H9 (cell line): Measurements from ENCODE around the gene HEATR5B. TPM values are rescaled to one million over a fixed set of nuclear protein-coding genes. Genes with fewer than 3 reads are reported as not detected.

Experiments
- DNase-seq: peaks from one replicate; pipeline ENCODE4 v3.0.0-alpha.2; 2017
- H2AFZ ChIP-seq: one replicate; pipeline ENCODE4 v1.6.1; 2013; ENCODE audit warnings: mild to moderate bottlenecking, low read length, control low read depth, moderate library complexity
- H2AK5ac ChIP-seq: 2 replicates; pipeline ENCODE4 v1.6.1; 2013; ENCODE audit warnings: low read length, control low read depth, mixed read lengths; ENCODE audit not compliant: insufficient read length
- H2BK120ac ChIP-seq: one replicate; pipeline ENCODE4 v1.6.1; 2013; ENCODE audit warnings: low read depth, mild to moderate bottlenecking, low read length, control low read depth, inconsistent platforms; ENCODE audit not compliant: poor library complexity, severe bottlenecking
- H2BK12ac ChIP-seq: 2 replicates; pipeline ENCODE4 v1.6.1; 2013; ENCODE audit warnings: low read length, control low read depth, mixed read lengths, low read depth; ENCODE audit not compliant: insufficient read length
- H2BK15ac ChIP-seq: 2 replicates; pipeline ENCODE4 v1.6.1; 2013; ENCODE audit warnings: low read depth, low read length, control low read depth
- H2BK20ac ChIP-seq: one replicate; pipeline ENCODE4 v1.6.1; 2013; ENCODE audit warnings: low read depth, mild to moderate bottlenecking, low read length, control low read depth, inconsistent platforms; ENCODE audit not compliant: poor library complexity, severe bottlenecking
- H2BK5ac ChIP-seq: 2 replicates; pipeline ENCODE4 v1.6.1; 2013; ENCODE audit warnings: low read length, control low read depth, mixed read lengths; ENCODE audit not compliant: insufficient read length
- H3K14ac ChIP-seq: 2 replicates; pipeline ENCODE4 v1.6.1; 2013; ENCODE audit warnings: low read length, control low read depth; ENCODE audit not compliant: insufficient read depth
- H3K18ac ChIP-seq: 2 replicates; pipeline ENCODE4 v1.6.1; 2013; ENCODE audit warnings: low read depth, mild to moderate bottlenecking, mixed read lengths, low read length, control low read depth; ENCODE audit not compliant: insufficient read length
- H3K23ac ChIP-seq: 2 replicates; pipeline ENCODE4 v1.6.1; 2013; ENCODE audit warnings: low read length, control low read depth, mixed read lengths, low read depth; ENCODE audit not compliant: insufficient read length
- H3K23me2 ChIP-seq: 2 replicates; pipeline ENCODE4 v1.6.1; 2013; ENCODE audit warnings: low read depth, mild to moderate bottlenecking, mixed read lengths, low read length, control low read depth; ENCODE audit not compliant: insufficient read length, poor library complexity, severe bottlenecking
- H3K27ac ChIP-seq: 2 replicates; pipeline ENCODE4 v1.5.1; 2013; ENCODE audit warnings: low read length, control low read depth, mixed read lengths, low read depth; ENCODE audit not compliant: insufficient read length
- H3K27me3 ChIP-seq: 2 replicates; pipeline ENCODE4 v1.6.1; 2013; ENCODE audit warnings: low read length, control low read depth, inconsistent platforms; ENCODE audit not compliant: insufficient read depth
- H3K4ac ChIP-seq: 2 replicates; pipeline ENCODE4 v1.6.1; 2013; ENCODE audit warnings: low read depth, mild to moderate bottlenecking, control low read depth, inconsistent platforms, low read length, moderate library complexity
- H3K4me1 ChIP-seq: 2 replicates; pipeline ENCODE4 v1.6.1; 2013; ENCODE audit warnings: low read length, control low read depth, inconsistent platforms; ENCODE audit not compliant: insufficient read depth
- H3K4me2 ChIP-seq: 2 replicates; pipeline ENCODE4 v1.6.1; 2013; ENCODE audit warnings: low read length, control low read depth, mixed read lengths; ENCODE audit not compliant: insufficient read length, insufficient read depth
- H3K56ac ChIP-seq: 2 replicates; pipeline ENCODE4 v1.6.1; 2013; ENCODE audit warnings: low read depth, mild to moderate bottlenecking, mixed read lengths, low read length, control low read depth; ENCODE audit not compliant: insufficient read length
- H3K79me1 ChIP-seq: 2 replicates; pipeline ENCODE4 v1.6.1; 2013; ENCODE audit warnings: low read depth, mild to moderate bottlenecking, moderate library complexity, low read length, control low read depth, inconsistent platforms; ENCODE audit not compliant: insufficient read depth, poor library complexity, severe bottlenecking
- H3K79me2 ChIP-seq: 2 replicates; pipeline ENCODE4 v1.6.1; 2013; ENCODE audit warnings: low read length, control low read depth, inconsistent platforms; ENCODE audit not compliant: insufficient read depth
- H3K9ac ChIP-seq: 2 replicates; pipeline ENCODE4 v1.6.1; 2013; ENCODE audit warnings: low read length, control low read depth, mixed read lengths; ENCODE audit not compliant: insufficient read length; ENCODE audit errors: extremely low read depth
- H3K9me3 ChIP-seq: one replicate; pipeline ENCODE4 v1.6.1; 2013; ENCODE audit warnings: low read depth, low read length, inconsistent platforms; ENCODE audit not compliant: control insufficient read depth
- H3T11ph ChIP-seq: one replicate; pipeline ENCODE4 v1.6.1; 2013; ENCODE audit warnings: mild to moderate bottlenecking, low read length, control low read depth, inconsistent platforms
- H4K20me1 ChIP-seq: one replicate; pipeline ENCODE4 v1.6.1; 2013; ENCODE audit not compliant: control insufficient read depth, insufficient read length, insufficient read depth
- H4K5ac ChIP-seq: 2 replicates; pipeline ENCODE4 v1.6.1; 2013; ENCODE audit warnings: low read depth, mild to moderate bottlenecking, mixed read lengths, low read length, control low read depth; ENCODE audit not compliant: insufficient read length
- H4K8ac ChIP-seq: replicated peaks from 2 replicates; pipeline ENCODE4 v1.6.1; 2013; ENCODE audit warnings: low read length, control low read depth, mixed read lengths, low read depth; ENCODE audit not compliant: insufficient read length
- H4K91ac ChIP-seq: 2 replicates; pipeline ENCODE4 v1.6.1; 2013; ENCODE audit warnings: low read depth, mild to moderate bottlenecking, moderate library complexity, mixed read lengths, low read length, control low read depth; ENCODE audit not compliant: insufficient read length
- H3K27ac Mint-ChIP-seq, 3 experiments: 2 replicates in 2 of 3; 3 replicates in 1 of 3; pipeline ENCODE4 v1.8.0; 2020 to 2021; ENCODE audit warnings: mixed read lengths in 3 of 3, mild to moderate bottlenecking in 1 of 3, moderate library complexity in 1 of 3
- H3K27me3 Mint-ChIP-seq: 2 replicates; pipeline ENCODE4 v1.8.0; 2021; ENCODE audit warnings: low read depth, mild to moderate bottlenecking, moderate library complexity, mixed read lengths
- H3K36me3 Mint-ChIP-seq, 3 experiments: 2 replicates in 2 of 3; 3 replicates in 1 of 3; pipeline ENCODE4 v1.8.0; 2020 to 2021; ENCODE audit warnings: low read depth in 3 of 3, mixed read lengths in 3 of 3; ENCODE audit not compliant: insufficient read depth in 1 of 3
- H3K4me1 Mint-ChIP-seq, 2 experiments: 2 replicates each; pipeline ENCODE4 v1.8.0; 2020; ENCODE audit warnings: mixed read lengths in 2 of 2
- H3K4me3 Mint-ChIP-seq, 2 experiments: 2 replicates in 1 of 2; 3 replicates in 1 of 2; pipeline ENCODE4 v1.8.0; 2020 to 2021; ENCODE audit warnings: mild to moderate bottlenecking in 2 of 2, mixed read lengths in 2 of 2, moderate library complexity in 1 of 2
- H3K9me3 Mint-ChIP-seq, 2 experiments: 2 replicates in 1 of 2; 3 replicates in 1 of 2; pipeline ENCODE4 v1.8.0; 2020; ENCODE audit warnings: mild to moderate bottlenecking in 2 of 2, mixed read lengths in 2 of 2, moderate library complexity in 1 of 2
- CTCF ChIP-seq: fragments of 200-600 bp; sonication (generic); conservative IDR thresholded peaks from 3 replicates; pipeline ENCODE4 v1.8.0; 2021; ENCODE audit warnings: antibody characterized with exemption, mild to moderate bottlenecking
- WGBS: extraction: QIAGEN DNeasy Blood & Tissue Kit; methylation state at CpG from one replicate; pipeline ENCODE4 v1.1.7; 2013; ENCODE audit warnings: missing lambda C conversion rate, low lambda C conversion rate, mixed read lengths; ENCODE audit not compliant: insufficient read length; ENCODE audit errors: extremely low coverage; 5-methylcytosine and 5-hydroxymethylcytosine counted together
- total RNA-seq: library from RNA; stranded (reverse); gene quantifications from 2 replicates; pipeline ENCODE4 v1.2.1, GENCODE V29; 2021

The HEATR5B gene
- total RNA-seq, 1 experiment from 2014 or later, result 14.0 TPM

GRCh38 chr2:37026050-37026449, 58.1 kb downstream of the HEATR5B start:
- Histone ChIP-seq H3T11ph (no peak overlapping the region), H3K23me2 (no peaks in the 10 kb centered on the region), H2BK12ac (no peak overlapping the region), H3K56ac (no peak overlapping the region), H3K23ac (no peak overlapping the region), H3K79me2 (no peaks in the 10 kb centered on the region), H2AK5ac (no peak overlapping the region), H2BK15ac (no peak overlapping the region), H3K4me2 (no peak overlapping the region), H2BK120ac (no peak overlapping the region), H3K27me3 (no peaks in the 10 kb centered on the region), H4K5ac (no peak overlapping the region), H2BK20ac (no peak overlapping the region), H3K4ac (no peak overlapping the region), H4K91ac (no peak overlapping the region), H3K18ac (no peak overlapping the region), H3K4me1 (peaks cover 3% of the 10 kb centered on the region; the same call in 1 of the 2 replicates), H3K9me3 (no peaks in the 10 kb centered on the region), H3K9ac (no peak overlapping the region), H4K8ac (no peak overlapping the region), H2BK5ac (no peak overlapping the region), H3K79me1 (no peaks in the 10 kb centered on the region), H3K27ac (no peak overlapping the region), H2AFZ (no peak overlapping the region), H4K20me1 (no peaks in the 10 kb centered on the region), H3K14ac (no peak overlapping the region)
- WGBS, result no CpG with 5 or more reads among the region's 5 CpGs
- Mint-ChIP-seq H3K27me3 (no peaks in the 10 kb centered on the region), H3K4me3 (no peak overlapping the region), H3K9me3 (no peaks in the 10 kb centered on the region), H3K27ac (no peak overlapping the region), H3K36me3 (peaks cover 3 to 26% (median 18%) of the 10 kb centered on the region in 3 experiments), H3K4me1 (peaks cover 4 to 5% of the 10 kb centered on the region in 2 experiments)
- DNase-seq, result peak; percentile 53
- TF ChIP-seq CTCF, result peak; percentile 65
